DND-41 (cell line): ENCODE results near the gene TMEM121B.

ENCODE experiments used
- ATAC-seq: fragments of 200-7000 bp; cut with Tn5 transposase; 3 replicates; pipeline ENCODE4 v1.9.1; 2021; ENCODE audit warnings: low read depth; ENCODE audit not compliant: insufficient read depth
- DNase-seq: peaks from one replicate; pipeline ENCODE4 v3.0.0-alpha.2; 2020
- H2AFZ ChIP-seq: 2 replicates; pipeline ENCODE4 v1.6.0; 2012; ENCODE audit warnings: low read depth, low read length
- H3K27ac ChIP-seq: 2 replicates; pipeline ENCODE4 v1.5.1; 2012; ENCODE audit warnings: low read length, inconsistent platforms
- H3K27me3 ChIP-seq: fragments of 200-600 bp; sonication (generic); 2 replicates; pipeline ENCODE4 v1.6.0; 2012; ENCODE audit warnings: low read length, mild to moderate bottlenecking, inconsistent platforms; ENCODE audit not compliant: insufficient read depth, poor library complexity
- H3K36me3 ChIP-seq: 2 replicates; pipeline ENCODE4 v1.5.1; 2012; ENCODE audit warnings: low read length, inconsistent platforms; ENCODE audit not compliant: insufficient read depth
- H3K4me1 ChIP-seq: 2 replicates; pipeline ENCODE4 v1.5.1; 2012; ENCODE audit warnings: mild to moderate bottlenecking, low read length; ENCODE audit not compliant: insufficient read depth
- H3K4me2 ChIP-seq: 2 replicates; pipeline ENCODE4 v1.6.0; 2012; ENCODE audit warnings: mild to moderate bottlenecking, moderate library complexity, low read length, inconsistent platforms; ENCODE audit not compliant: insufficient read depth
- H3K4me3 ChIP-seq, 2 experiments: fragments of 200-600 bp in 1 of 2; shearing (Covaris generic) in 1 of 2; 2 replicates each; pipeline ENCODE4 v1.5.1; 2012 to 2016; ENCODE audit warnings: inconsistent platforms in 2 of 2, low read length in 2 of 2, mild to moderate bottlenecking in 2 of 2, low read depth in 1 of 2, moderate library complexity in 1 of 2
- H3K79me2 ChIP-seq: 2 replicates; pipeline ENCODE4 v1.6.0; 2012; ENCODE audit warnings: low read length, inconsistent platforms; ENCODE audit not compliant: insufficient read depth
- H3K9ac ChIP-seq: 2 replicates; pipeline ENCODE4 v1.6.0; 2012; ENCODE audit warnings: low read depth, mild to moderate bottlenecking, inconsistent platforms, low read length, moderate library complexity
- H3K9me3 ChIP-seq: 2 replicates; pipeline ENCODE4 v1.5.1; 2012; ENCODE audit warnings: low read length, moderate library complexity, mild to moderate bottlenecking, inconsistent platforms; ENCODE audit not compliant: insufficient read depth, severe bottlenecking
- H4K20me1 ChIP-seq: 2 replicates; pipeline ENCODE4 v1.6.0; 2012; ENCODE audit warnings: low read length; ENCODE audit not compliant: insufficient read depth
- EZH2 ChIP-seq: IDR thresholded peaks from 3 replicates; pipeline ENCODE4 v1.6.1; 2012; ENCODE audit warnings: borderline replicate concordance, low read depth, mild to moderate bottlenecking, moderate library complexity, low read length, inconsistent platforms; ENCODE audit not compliant: severe bottlenecking
- TF ChIP-seq, protein P1 (sequence below): IDR thresholded peaks from 2 replicates; pipeline ENCODE4 v1.5.1; 2012; ENCODE audit warnings: borderline replicate concordance, low read length, moderate library complexity, mild to moderate bottlenecking; ENCODE audit not compliant: poor library complexity, severe bottlenecking; ENCODE audit errors: extremely low read depth

Gene TMEM121B

DNA sequence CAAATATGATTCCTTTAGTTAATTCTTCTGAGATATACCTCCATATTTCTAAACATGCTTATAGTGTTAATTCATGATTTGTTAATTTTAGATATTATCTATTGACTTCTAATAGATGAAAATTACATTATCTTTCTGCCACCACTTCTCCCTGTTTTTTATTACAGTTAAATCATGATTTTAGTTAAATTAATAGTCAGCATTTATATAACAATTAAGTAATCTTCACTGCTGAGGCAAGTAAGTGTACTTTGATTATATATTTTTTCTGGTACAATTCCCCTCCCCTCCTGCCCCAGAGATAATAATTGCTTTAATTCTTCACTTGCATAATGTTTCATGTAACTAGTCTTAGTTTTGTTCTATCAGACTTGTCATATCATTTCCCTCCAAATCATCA, 30.6 kb downstream of the TMEM121B start:
- no peak overlapping the region for H3K4me2 ChIP-seq
- ATAC-seq = no peak

DNA sequence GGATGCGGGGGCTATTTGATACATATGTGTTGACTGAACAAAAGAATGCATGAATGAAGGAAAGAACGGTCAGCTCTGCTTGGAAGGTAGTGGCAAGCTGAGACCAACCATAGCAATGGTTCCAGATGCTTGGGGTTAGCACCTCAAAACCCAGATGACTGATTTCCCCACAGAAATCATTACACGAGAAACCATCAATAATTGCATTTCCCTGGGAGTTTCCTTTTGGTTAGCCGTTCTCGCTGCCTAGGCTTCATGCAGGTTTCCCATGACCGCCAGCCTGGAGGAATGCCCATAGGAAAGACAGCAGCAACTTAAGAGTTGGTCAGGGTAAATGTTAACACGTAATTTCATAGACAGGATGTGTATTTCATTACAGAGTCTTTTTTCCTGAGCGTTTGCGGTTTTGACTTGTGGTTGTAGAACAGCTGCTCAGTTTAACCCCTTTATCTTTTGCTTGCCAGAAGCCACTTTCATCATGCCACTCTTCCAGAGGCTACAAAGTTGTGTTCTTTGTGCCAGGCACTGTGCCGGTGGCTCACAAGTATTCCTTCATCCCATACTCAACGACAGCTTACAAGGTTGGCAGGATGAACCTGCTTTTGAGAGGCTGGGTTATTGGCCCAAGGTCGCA, 33.5 kb downstream of the TMEM121B start:
- DNase-seq (peak; percentile 73), ATAC-seq (peak; percentile 53)
- Histone ChIP-seq H3K4me1 (peaks cover 56% of the 10 kb centered on the region), H3K79me2 (peaks cover 62% of the 10 kb centered on the region), H3K9me3 (no peaks in the 10 kb centered on the region), H3K9ac (peak overlapping the region; percentile 82), H2AFZ (no peak overlapping the region), H3K4me3 (peak overlapping the region in 1 of 2 experiments; percentile 83; a peak in 2 of 4 replicates), H3K36me3 (peaks cover 6% of the 10 kb centered on the region; the same call in 1 of the 2 replicates), H3K4me2 (peak overlapping the region; percentile 81), H4K20me1 (peaks cover 37% of the 10 kb centered on the region), H3K27ac (peak overlapping the region; percentile 83), H3K27me3 (no peaks in the 10 kb centered on the region)
- TF ChIP-seq, protein P1, sequence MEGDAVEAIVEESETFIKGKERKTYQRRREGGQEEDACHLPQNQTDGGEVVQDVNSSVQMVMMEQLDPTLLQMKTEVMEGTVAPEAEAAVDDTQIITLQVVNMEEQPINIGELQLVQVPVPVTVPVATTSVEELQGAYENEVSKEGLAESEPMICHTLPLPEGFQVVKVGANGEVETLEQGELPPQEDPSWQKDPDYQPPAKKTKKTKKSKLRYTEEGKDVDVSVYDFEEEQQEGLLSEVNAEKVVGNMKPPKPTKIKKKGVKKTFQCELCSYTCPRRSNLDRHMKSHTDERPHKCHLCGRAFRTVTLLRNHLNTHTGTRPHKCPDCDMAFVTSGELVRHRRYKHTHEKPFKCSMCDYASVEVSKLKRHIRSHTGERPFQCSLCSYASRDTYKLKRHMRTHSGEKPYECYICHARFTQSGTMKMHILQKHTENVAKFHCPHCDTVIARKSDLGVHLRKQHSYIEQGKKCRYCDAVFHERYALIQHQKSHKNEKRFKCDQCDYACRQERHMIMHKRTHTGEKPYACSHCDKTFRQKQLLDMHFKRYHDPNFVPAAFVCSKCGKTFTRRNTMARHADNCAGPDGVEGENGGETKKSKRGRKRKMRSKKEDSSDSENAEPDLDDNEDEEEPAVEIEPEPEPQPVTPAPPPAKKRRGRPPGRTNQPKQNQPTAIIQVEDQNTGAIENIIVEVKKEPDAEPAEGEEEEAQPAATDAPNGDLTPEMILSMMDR = no peak

More for the DNA sequence above, 30.6 kb downstream of the TMEM121B start:
- Histone ChIP-seq H3K4me1 (peaks cover 41% of the 10 kb centered on the region), H3K4me3 (no peak overlapping the region), H3K36me3 (peaks cover 6% of the 10 kb centered on the region; the same call in 1 of the 2 replicates), H3K79me2 (peaks cover 82% of the 10 kb centered on the region), H4K20me1 (peaks cover 45% of the 10 kb centered on the region), H3K27ac (no peak overlapping the region; the same call in 1 of the 2 replicates), H3K9me3 (no peaks in the 10 kb centered on the region), H2AFZ (no peak overlapping the region), H3K27me3 (no peaks in the 10 kb centered on the region), H3K9ac (no peak overlapping the region)
- no peak for TF ChIP-seq EZH2
- no peak for DNase-seq

DNA sequence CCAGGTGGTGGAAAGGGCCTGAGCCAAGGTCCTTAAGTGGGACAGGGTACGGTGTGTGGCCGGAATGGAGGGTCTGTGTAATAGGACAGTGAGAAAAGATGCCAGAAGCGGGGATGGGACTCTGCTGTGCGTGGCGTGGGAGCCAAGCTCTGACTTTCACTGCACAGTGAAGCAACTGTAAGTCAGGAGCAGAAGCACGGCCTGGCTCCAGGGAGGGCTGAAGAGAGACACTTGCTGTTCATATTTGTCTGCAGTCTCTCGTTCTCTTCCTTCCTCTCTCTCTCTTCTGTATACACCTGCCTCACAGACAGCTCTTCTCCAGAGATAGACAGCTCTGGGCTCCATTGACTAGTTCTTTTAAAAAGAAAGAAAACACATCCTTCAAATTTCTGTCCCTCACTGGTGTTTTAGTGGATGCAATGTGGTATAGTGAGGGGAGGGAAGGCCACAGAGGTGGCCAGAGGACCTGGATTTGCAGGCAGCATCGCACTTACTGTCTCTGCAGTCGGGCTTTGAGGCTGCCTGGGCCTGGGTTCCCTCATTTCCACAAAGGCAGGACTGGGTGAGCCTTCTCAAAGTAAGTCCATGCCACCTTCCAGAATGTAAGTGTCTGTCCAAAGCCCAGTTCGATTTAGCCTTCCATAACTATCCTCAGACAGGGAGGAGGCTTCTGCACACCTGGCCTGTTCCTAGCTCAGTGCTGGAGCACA, 34.2 kb downstream of the TMEM121B start:
- Histone ChIP-seq H3K9ac (peak overlapping the region; percentile 82), H3K27me3 (no peaks in the 10 kb centered on the region), H3K4me1 (peaks cover 50% of the 10 kb centered on the region), H3K4me3 (peak overlapping the region in 1 of 2 experiments; percentile 83; a peak in 2 of 4 replicates), H3K9me3 (no peaks in the 10 kb centered on the region), H3K27ac (peak overlapping the region; percentile 83), H3K4me2 (peak overlapping the region; percentile 81), H4K20me1 (peaks cover 36% of the 10 kb centered on the region), H3K36me3 (peaks cover 6% of the 10 kb centered on the region; the same call in 1 of the 2 replicates), H3K79me2 (peaks cover 58% of the 10 kb centered on the region), H2AFZ (no peak overlapping the region)
- DNase-seq (no peak), ATAC-seq (no peak)
- TF ChIP-seq, protein P1 = no peak
- no peak for TF ChIP-seq EZH2

DNA sequence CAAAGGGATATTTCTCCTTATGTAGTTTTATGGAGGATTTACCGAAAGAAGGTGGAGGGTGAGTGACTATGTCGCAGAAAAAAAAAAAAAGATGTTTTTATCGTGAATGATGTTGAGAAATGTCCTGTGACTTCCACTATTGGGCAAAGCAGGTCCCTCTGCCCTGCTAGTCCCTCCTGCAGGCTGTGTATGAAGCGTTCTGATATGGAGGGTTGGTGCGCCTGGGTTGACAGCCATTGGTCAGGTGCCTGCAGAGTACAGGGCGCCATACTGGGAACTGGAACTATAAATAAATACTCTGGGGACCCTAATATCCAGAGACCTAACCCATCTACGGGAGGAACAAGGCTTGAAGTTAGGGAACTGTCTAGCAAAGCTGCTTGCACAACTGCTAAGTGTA, 34.9 kb downstream of the TMEM121B start:
- TF ChIP-seq EZH2 = no peak
- TF ChIP-seq, protein P1 = no peak
- peak overlapping the region; percentile 81 for H3K4me2 ChIP-seq

More for the DNA sequence above, 34.9 kb downstream of the TMEM121B start:
- H2AFZ ChIP-seq = no peak overlapping the region
- no peak for ATAC-seq
- H4K20me1 ChIP-seq = peaks cover 32% of the 10 kb centered on the region
- H3K9me3 ChIP-seq = no peaks in the 10 kb centered on the region
- peaks cover 50% of the 10 kb centered on the region for H3K4me1 ChIP-seq
- peaks cover 52% of the 10 kb centered on the region for H3K79me2 ChIP-seq
- peak overlapping the region; percentile 82 for H3K9ac ChIP-seq
- peaks cover 6% of the 10 kb centered on the region; the same call in 1 of the 2 replicates for H3K36me3 ChIP-seq
- peak overlapping the region in 1 of 2 experiments; percentile 83; a peak in 2 of 4 replicates for H3K4me3 ChIP-seq
- no peaks in the 10 kb centered on the region for H3K27me3 ChIP-seq
- DNase-seq = no peak
- H3K27ac ChIP-seq = peak overlapping the region; percentile 83
